Endothelial cell of umbilical vein (primary cell): Measurements from ENCODE around the gene WDR43. TPM values are rescaled to one million over a fixed set of nuclear protein-coding genes. Genes with fewer than 3 reads are reported as not detected.

ENCODE experiments used
- BruUV-seq: library from RNA; stranded (reverse); fragments of 400-500 nt; replicated peaks from 2 replicates; lab custom pipeline; 2021; lab: Mats Ljungman, UMichigan
- CTCF ChIA-PET: fragments of 300-600, 350-600 bp; sonication (Branson Sonifier 250); formaldehyde crosslinking; loops from one replicate; lab custom pipeline; 2021; ENCODE audit warnings: antibody characterized with exemption, inconsistent platforms; lab: Charles Lee
- POLR2A ChIA-PET: fragments of 300-600, 350-600 bp; sonication (Branson Sonifier 250); formaldehyde crosslinking; loops from one replicate; lab custom pipeline; 2021; ENCODE audit warnings: antibody characterized with exemption, inconsistent platforms; lab: Charles Lee
- DNase-seq: peaks from one replicate; pipeline ENCODE4 v3.0.0-alpha.2; 2011; ENCODE audit warnings: low read depth, low spot score
- FAIRE-seq: peaks from 2 replicates; lab custom pipeline; 2011; peaks lifted over from hg19 to GRCh38; lab: Jason Lieb, UNC
- H2AFZ ChIP-seq: 2 replicates; pipeline ENCODE4 v1.6.0; 2012; ENCODE audit warnings: low read depth, low read length, control low read depth, inconsistent platforms
- H3K27ac ChIP-seq: 2 replicates; pipeline ENCODE4 v1.5.1; 2011; ENCODE audit warnings: low read depth, mild to moderate bottlenecking, control low read depth, low read length, moderate library complexity; ENCODE audit not compliant: insufficient read depth
- H3K27me3 ChIP-seq, 2 experiments: 2 replicates each; pipeline versions ENCODE4 v1.6.0 to v1.6.1; 2011; ENCODE audit warnings: low read length in 2 of 2, mixed read lengths in 1 of 2; ENCODE audit not compliant: control insufficient read depth in 2 of 2, insufficient read depth in 2 of 2
- H3K36me3 ChIP-seq, 2 experiments: 2 replicates in 1 of 2; 3 replicates in 1 of 2; pipeline ENCODE4 v1.5.1; 2011; ENCODE audit warnings: low read length in 2 of 2, mild to moderate bottlenecking in 1 of 2, moderate library complexity in 1 of 2; ENCODE audit not compliant: control insufficient read depth in 2 of 2, insufficient read depth in 2 of 2; ENCODE audit errors: extremely low read depth in 1 of 2
- H3K4me1 ChIP-seq: 3 replicates; pipeline ENCODE4 v1.5.1; 2011; ENCODE audit warnings: mild to moderate bottlenecking, low read length; ENCODE audit not compliant: control insufficient read depth, insufficient read depth; ENCODE audit errors: extremely low read depth
- H3K4me2 ChIP-seq: 2 replicates; pipeline ENCODE4 v1.6.1; 2011; ENCODE audit warnings: low read length, control low read depth, mixed read lengths; ENCODE audit not compliant: insufficient read depth
- H3K4me3 ChIP-seq, 3 experiments: fragments of 200-600 bp in 1 of 3; sonication (generic), shearing (Covaris generic) in 1 of 3; replicated peaks in 1 of 3; 2 replicates each; pipeline ENCODE4 v1.5.1; 2011 to 2016; ENCODE audit warnings: control low read depth in 3 of 3, low read length in 3 of 3, mild to moderate bottlenecking in 2 of 3, inconsistent platforms in 1 of 3, low read depth in 1 of 3, moderate library complexity in 1 of 3; ENCODE audit not compliant: insufficient read depth in 1 of 3
- H3K79me2 ChIP-seq: 2 replicates; pipeline ENCODE4 v1.6.0; 2012; ENCODE audit warnings: low read length, inconsistent platforms; ENCODE audit not compliant: control insufficient read depth, insufficient read depth
- H3K9ac ChIP-seq: replicated peaks from 2 replicates; pipeline ENCODE3; 2011; ENCODE audit warnings: low read length, control low read depth; ENCODE audit not compliant: insufficient read depth; ENCODE audit errors: extremely low read depth
- H3K9me1 ChIP-seq: replicated peaks from 3 replicates; pipeline ENCODE4 v1.6.0; 2011; ENCODE audit warnings: mild to moderate bottlenecking, low read length; ENCODE audit not compliant: control insufficient read depth, insufficient read depth; ENCODE audit errors: extremely low read depth
- H3K9me3 ChIP-seq: replicated peaks from 2 replicates; pipeline ENCODE4 v1.5.1; 2012; ENCODE audit warnings: low read length, inconsistent platforms; ENCODE audit not compliant: control insufficient read depth, insufficient read depth
- H4K20me1 ChIP-seq: replicated peaks from 2 replicates; pipeline ENCODE3; 2011; ENCODE audit warnings: mild to moderate bottlenecking, low read length; ENCODE audit not compliant: control insufficient read depth, insufficient read depth; ENCODE audit errors: extremely low read depth
- EZH2 ChIP-seq: IDR thresholded peaks from 2 replicates; pipeline ENCODE4 v1.6.1; 2012; ENCODE audit warnings: borderline replicate concordance, low read depth, mild to moderate bottlenecking, moderate library complexity, low read length, inconsistent platforms; ENCODE audit not compliant: severe bottlenecking
- FOS ChIP-seq: IDR thresholded peaks from 2 replicates; pipeline ENCODE4 v1.6.1; 2011; ENCODE audit warnings: mild to moderate bottlenecking, low read length, moderate library complexity, borderline replicate concordance; ENCODE audit not compliant: insufficient read depth
- JUN ChIP-seq: IDR thresholded peaks from 2 replicates; pipeline ENCODE4 v1.6.1; 2011; ENCODE audit warnings: borderline replicate concordance, low read depth; ENCODE audit not compliant: insufficient read length, insufficient read depth
- MYC ChIP-seq: IDR thresholded peaks from one replicate; pipeline ENCODE4 v1.6.1; 2011; ENCODE audit warnings: mild to moderate bottlenecking, low read depth, low read length
- POLR2A ChIP-seq: IDR thresholded peaks from 2 replicates; pipeline ENCODE4 v1.6.1; 2012; ENCODE audit warnings: low read depth, mild to moderate bottlenecking, control low read depth, low read length
- POLR2AphosphoS5 ChIP-seq: IDR thresholded peaks from 2 replicates; pipeline ENCODE4 v1.6.1; 2012; ENCODE audit warnings: low read depth, mild to moderate bottlenecking, control low read depth, low read length, moderate library complexity; ENCODE audit not compliant: insufficient read depth
- dilution Hi-C: fragments of 300-500 bp; cut with MboI; formaldehyde crosslinking; loops from one replicate; pipeline ENCODE4 v1.15.0; 2019; ENCODE audit warnings: low sequenced_read_pairs; ENCODE audit not compliant: extremely low pct_ligation_motif_present
- intact Hi-C: fragments of 100-400 bp; cut with micrococcal nuclease; formaldehyde crosslinking; loops from one replicate; pipeline ENCODE4 v1.10.0; 2022
- polyA plus RNA-seq, 4 experiments: library from polyadenylated mRNA; depleted of rRNA in 3 of 4; stranded (reverse) in 3 of 4; unstranded in 1 of 4; fragments of >200 nt; gene quantifications; 2 replicates each; pipeline versions ENCODE4 v1.2.1 to v1.2.3, GENCODE V29; 2011 to 2012; ENCODE audit warnings: missing spikeins in 1 of 4
- total RNA-seq: library from RNA; stranded (reverse); gene quantifications from 2 replicates; pipeline ENCODE4 v1.2.3, GENCODE V29; 2021
- TF ChIP-seq, protein P1 (sequence below): IDR thresholded peaks from 2 replicates; pipeline ENCODE4 v1.6.1; 2011; ENCODE audit not compliant: insufficient read depth, insufficient read length
- TF ChIP-seq, protein P2 (sequence below), 2 donors: IDR thresholded peaks; 1 replicate in 1 of 2; 2 replicates in 1 of 2; pipeline ENCODE4 v1.5.1; 2011; ENCODE audit warnings: low read length in 2 of 2, mild to moderate bottlenecking in 2 of 2, moderate library complexity in 2 of 2, control low read depth in 1 of 2, inconsistent platforms in 1 of 2, low read depth in 1 of 2; ENCODE audit not compliant: insufficient read depth in 1 of 2; ENCODE audit errors: extremely low read depth in 1 of 2

Gene WDR43
- total and polyA plus RNA-seq, 2 donors (not counting 3 experiments of a cell fraction or from before 2014, with no cell fraction given): 23.7 to 60.6 TPM

DNA sequence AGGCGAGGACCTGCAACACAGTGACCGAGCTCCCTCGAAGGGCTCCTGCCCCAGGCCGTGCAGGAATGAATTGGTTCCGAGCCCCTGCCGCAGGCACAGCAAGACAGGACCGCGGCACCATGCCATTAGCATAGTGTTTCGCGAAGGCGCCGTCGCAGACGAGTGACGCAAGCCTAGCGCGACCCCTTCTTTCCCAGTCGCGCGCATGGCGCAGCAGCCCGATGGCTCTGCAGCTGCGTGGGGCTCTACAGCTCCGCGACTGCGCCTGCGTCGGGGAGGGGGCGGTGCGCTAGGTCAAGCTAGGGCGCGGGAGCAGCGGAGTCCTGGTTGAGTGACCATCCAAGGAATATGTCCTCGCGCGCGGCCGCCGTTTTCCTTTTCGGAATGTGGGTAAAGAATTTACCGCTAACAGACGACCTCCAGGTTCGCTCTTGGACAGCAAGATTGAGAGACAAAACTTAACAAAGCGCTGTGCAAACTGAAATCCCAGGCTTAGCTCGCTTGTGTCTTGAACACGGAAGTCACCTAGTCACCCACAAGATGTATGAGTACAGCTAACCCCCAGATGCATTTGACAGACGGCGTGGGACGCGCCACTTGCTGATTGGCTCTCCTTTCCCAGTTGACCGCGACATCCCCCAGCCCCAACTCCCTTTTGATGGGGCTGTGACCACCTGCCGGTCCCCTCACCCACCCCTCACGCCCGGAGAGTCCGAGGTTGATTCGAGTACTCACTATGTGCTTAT lies 24.1 kb upstream of the WDR43 start, which contains the start of gene TRMT61B:
TSS of gene TRMT61B (minus strand) at position 164 of the 746 bp plus-strand sequence. CDS start at position 132, 32 bp downstream.
- intact Hi-C loops (loop anchor here (1.0 kb wide), 2 partner anchors 24 to 304 kb away; partner anchors contain the start of gene WDR43), dilution Hi-C loops (no loop called here)
- H3K36me3 ChIP-seq: no peaks in the 10 kb centered on the region
- POLR2A ChIA-PET: interaction anchor here (0.5 to 1.8 kb wide), 2 partner anchors 25 to 479 kb away, joined by 3 to 6 read pairs; partner anchors contain the start of gene WDR43
- no peaks in the 10 kb centered on the region for H3K27me3 ChIP-seq
- CTCF ChIA-PET: interaction anchor here (1.0 to 1.6 kb wide), 4 partner anchors 11 to 276 kb away, joined by 3 to 4 read pairs (median 3); no protein-coding TSS in a partner anchor
- H3K4me1 ChIP-seq: peaks cover 12% of the 10 kb centered on the region
- H3K9ac ChIP-seq: peak within 1 kb of the TSS; percentile 82
- TF ChIP-seq POLR2A (peak; percentile 90), JUN (no peak), POLR2AphosphoS5 (peak; percentile 92), EZH2 (no peak), MYC (peak; percentile 98), FOS (no peak)
- TF ChIP-seq, protein P1, sequence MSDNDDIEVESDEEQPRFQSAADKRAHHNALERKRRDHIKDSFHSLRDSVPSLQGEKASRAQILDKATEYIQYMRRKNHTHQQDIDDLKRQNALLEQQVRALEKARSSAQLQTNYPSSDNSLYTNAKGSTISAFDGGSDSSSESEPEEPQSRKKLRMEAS: peak; percentile 82
- TF ChIP-seq, protein P2, sequence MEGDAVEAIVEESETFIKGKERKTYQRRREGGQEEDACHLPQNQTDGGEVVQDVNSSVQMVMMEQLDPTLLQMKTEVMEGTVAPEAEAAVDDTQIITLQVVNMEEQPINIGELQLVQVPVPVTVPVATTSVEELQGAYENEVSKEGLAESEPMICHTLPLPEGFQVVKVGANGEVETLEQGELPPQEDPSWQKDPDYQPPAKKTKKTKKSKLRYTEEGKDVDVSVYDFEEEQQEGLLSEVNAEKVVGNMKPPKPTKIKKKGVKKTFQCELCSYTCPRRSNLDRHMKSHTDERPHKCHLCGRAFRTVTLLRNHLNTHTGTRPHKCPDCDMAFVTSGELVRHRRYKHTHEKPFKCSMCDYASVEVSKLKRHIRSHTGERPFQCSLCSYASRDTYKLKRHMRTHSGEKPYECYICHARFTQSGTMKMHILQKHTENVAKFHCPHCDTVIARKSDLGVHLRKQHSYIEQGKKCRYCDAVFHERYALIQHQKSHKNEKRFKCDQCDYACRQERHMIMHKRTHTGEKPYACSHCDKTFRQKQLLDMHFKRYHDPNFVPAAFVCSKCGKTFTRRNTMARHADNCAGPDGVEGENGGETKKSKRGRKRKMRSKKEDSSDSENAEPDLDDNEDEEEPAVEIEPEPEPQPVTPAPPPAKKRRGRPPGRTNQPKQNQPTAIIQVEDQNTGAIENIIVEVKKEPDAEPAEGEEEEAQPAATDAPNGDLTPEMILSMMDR (IDR thresholded peaks at IDR 0.05; ENCODE audit: extremely low read depth in 1 of 2, insufficient read depth in 1 of 2, low read depth in 1 of 2, low read length in 2 of 2): no peak
- H3K9me1 ChIP-seq: no peaks in the 10 kb centered on the region
- DNase-seq (peak; percentile 96), FAIRE-seq (peak; percentile 69)
- BruUV-seq: TSS peak; percentile 99
- H3K9me3 ChIP-seq: no peaks in the 10 kb centered on the region
- no peaks in the 10 kb centered on the region for H4K20me1 ChIP-seq
- H3K4me2 ChIP-seq: peak within 1 kb of the TSS; percentile 96
- H3K4me3 ChIP-seq: peak within 1 kb of the TSS; percentile 78 to 89 (median 85)
- peaks cover 33% of the 10 kb centered on the region for H3K79me2 ChIP-seq
- peak within 1 kb of the TSS; percentile 93 for H2AFZ ChIP-seq
- peak within 1 kb of the TSS; percentile 62 for H3K27ac ChIP-seq
